Stimulated activated naive B cell treated with anti-CD40 and anti-IgM and Interleukin-4, amounts not matched to agents 10 μg/mL and 1 μg/mL and 100 μg/mL, for 72 hours (primary cell): Measurements from ENCODE around the gene PCED1B.
A peak's percentile ranks its signal among the peaks of the same experiment; 100 is the strongest.

ENCODE experiments used
- ATAC-seq, 2 donors: fragments of 150-1000 bp; cut with Tn5 transposase; replicated peaks; 2 replicates each; pipeline ENCODE4 v1.10.0; 2021; ENCODE audit warnings: moderate library complexity in 1 of 2
- DNase-seq: peaks from one replicate; pipeline ENCODE4 v3.0.0; 2021
- H3K27ac Mint-ChIP-seq: one replicate; pipeline ENCODE4 v1.8.0; 2022; ENCODE audit warnings: mild to moderate bottlenecking, mixed read lengths
- H3K27me3 Mint-ChIP-seq, 2 donors: one replicate each; pipeline ENCODE4 v1.8.0; 2022; ENCODE audit warnings: mixed read lengths in 2 of 2
- H3K36me3 Mint-ChIP-seq, 2 donors: one replicate each; pipeline ENCODE4 v1.8.0; 2022; ENCODE audit warnings: mixed read lengths in 2 of 2, mild to moderate bottlenecking in 1 of 2
- H3K4me1 Mint-ChIP-seq, 2 donors: one replicate each; pipeline ENCODE4 v1.8.0; 2022; ENCODE audit warnings: mixed read lengths in 2 of 2, mild to moderate bottlenecking in 1 of 2
- H3K4me3 Mint-ChIP-seq, 2 donors: one replicate each; pipeline ENCODE4 v1.8.0; 2022; ENCODE audit warnings: mild to moderate bottlenecking in 2 of 2, mixed read lengths in 2 of 2, moderate library complexity in 1 of 2
- H3K9me3 Mint-ChIP-seq, 2 donors: one replicate each; pipeline ENCODE4 v1.8.0; 2022; ENCODE audit warnings: mixed read lengths in 2 of 2, mild to moderate bottlenecking in 1 of 2

PCED1B gene

GRCh38 chr12:47251919-47252318, 172.5 kb downstream of the PCED1B start:
- no peak overlapping the region for H3K4me3 Mint-ChIP-seq
- H3K36me3 Mint-ChIP-seq = peaks cover 49 to 66% of the 10 kb centered on the region in 2 donors
- H3K4me1 Mint-ChIP-seq = peaks cover 4 to 6% of the 10 kb centered on the region in 2 donors
- H3K27ac Mint-ChIP-seq = no peak overlapping the region
- no peaks in the 10 kb centered on the region for H3K27me3 Mint-ChIP-seq
- no peak for DNase-seq
- no peak for ATAC-seq
- peaks cover 19 to 25% of the 10 kb centered on the region in 2 donors for H3K9me3 Mint-ChIP-seq

- DNase-seq = no peak
These were observed 185.5 kb downstream of the PCED1B start for GRCh38 chr12:47264951-47265350.

GRCh38 chr12:47265391-47265790, 186.0 kb downstream of the PCED1B start:
- DNase-seq (no peak), ATAC-seq (no peak)
- Mint-ChIP-seq H3K27ac (no peak overlapping the region), H3K4me1 (peaks cover 19 to 50% of the 10 kb centered on the region in 2 donors), H3K9me3 (peaks cover 2 to 11% of the 10 kb centered on the region in 2 donors), H3K27me3 (no peaks in the 10 kb centered on the region), H3K4me3 (no peak overlapping the region), H3K36me3 (peaks cover 6 to 19% of the 10 kb centered on the region in 2 donors)

More at GRCh38 chr12:47264951-47265350, 185.5 kb downstream of the PCED1B start:
- H3K36me3 Mint-ChIP-seq = peaks cover 6 to 19% of the 10 kb centered on the region in 2 donors
- peaks cover 2 to 11% of the 10 kb centered on the region in 2 donors for H3K9me3 Mint-ChIP-seq
- no peak overlapping the region for H3K4me3 Mint-ChIP-seq
- peaks cover 18 to 50% of the 10 kb centered on the region in 2 donors for H3K4me1 Mint-ChIP-seq
- no peaks in the 10 kb centered on the region for H3K27me3 Mint-ChIP-seq
- no peak for ATAC-seq
- no peak overlapping the region for H3K27ac Mint-ChIP-seq

- H3K27me3 Mint-ChIP-seq = no peaks in the 10 kb centered on the region
- H3K4me1 Mint-ChIP-seq = peaks cover 33 to 69% of the 10 kb centered on the region in 2 donors
- no peak for DNase-seq
- peaks cover 4 to 21% of the 10 kb centered on the region in 2 donors for H3K36me3 Mint-ChIP-seq
- H3K4me3 Mint-ChIP-seq = no peak overlapping the region
- no peak for ATAC-seq
- H3K9me3 Mint-ChIP-seq = peaks cover 2 to 11% of the 10 kb centered on the region in 2 donors
- no peak overlapping the region for H3K27ac Mint-ChIP-seq
These were observed 188.2 kb downstream of the PCED1B start for GRCh38 chr12:47267571-47267970.

- H3K27ac Mint-ChIP-seq = peak overlapping the region; percentile 91
- H3K9me3 Mint-ChIP-seq = peaks cover 2 to 11% of the 10 kb centered on the region in 2 donors
- peaks cover 39 to 80% of the 10 kb centered on the region in 2 donors for H3K4me1 Mint-ChIP-seq
- peaks cover 4 to 26% of the 10 kb centered on the region in 2 donors for H3K36me3 Mint-ChIP-seq
- DNase-seq (no peak), ATAC-seq (peak; percentile 79 to 83)
- H3K27me3 Mint-ChIP-seq = no peaks in the 10 kb centered on the region
- H3K4me3 Mint-ChIP-seq = peak overlapping the region; percentile 0 to 41
These were observed 189.4 kb downstream of the PCED1B start for GRCh38 chr12:47268501-47269454.

- H3K27ac Mint-ChIP-seq = peak overlapping the region; percentile 51
- H3K4me1 Mint-ChIP-seq = peaks cover 44 to 89% of the 10 kb centered on the region in 2 donors
- ATAC-seq = no peak
- peaks cover 4 to 29% of the 10 kb centered on the region in 2 donors for H3K36me3 Mint-ChIP-seq
- H3K27me3 Mint-ChIP-seq = no peaks in the 10 kb centered on the region
- DNase-seq = no peak
- peaks cover 4 to 11% of the 10 kb centered on the region in 2 donors for H3K9me3 Mint-ChIP-seq
- H3K4me3 Mint-ChIP-seq = no peak overlapping the region
These were observed 190.5 kb downstream of the PCED1B start for GRCh38 chr12:47269916-47270315.

- Mint-ChIP-seq H3K27me3 (no peaks in the 10 kb centered on the region), H3K27ac (peak overlapping the region; percentile 87), H3K4me3 (peak overlapping the region in 1 of 2 donors; percentile 42), H3K36me3 (peaks cover 4 to 26% of the 10 kb centered on the region in 2 donors), H3K4me1 (peaks cover 49 to 90% of the 10 kb centered on the region in 2 donors), H3K9me3 (peaks cover 4 to 11% of the 10 kb centered on the region in 2 donors)
- DNase-seq (no peak), ATAC-seq (peak; percentile 49 to 66)
These were observed 191.6 kb downstream of the PCED1B start for GRCh38 chr12:47270782-47271664.

- peaks cover 4 to 11% of the 10 kb centered on the region in 2 donors for H3K9me3 Mint-ChIP-seq
- H3K27ac Mint-ChIP-seq = peak overlapping the region; percentile 39
- ATAC-seq (no peak), DNase-seq (no peak)
- H3K27me3 Mint-ChIP-seq = no peaks in the 10 kb centered on the region
- peaks cover 54 to 94% of the 10 kb centered on the region in 2 donors for H3K4me1 Mint-ChIP-seq
- H3K36me3 Mint-ChIP-seq = peaks cover 4 to 26% of the 10 kb centered on the region in 2 donors
- H3K4me3 Mint-ChIP-seq = no peak overlapping the region
These were observed 192.4 kb downstream of the PCED1B start for GRCh38 chr12:47271800-47272239.

- ATAC-seq (no peak), DNase-seq (no peak)
- Mint-ChIP-seq H3K27me3 (no peaks in the 10 kb centered on the region), H3K27ac (peak overlapping the region; percentile 90), H3K9me3 (peaks cover 6 to 11% of the 10 kb centered on the region in 2 donors), H3K36me3 (peaks cover 4 to 28% of the 10 kb centered on the region in 2 donors), H3K4me1 (peaks cover 60 to 97% of the 10 kb centered on the region in 2 donors), H3K4me3 (no peak overlapping the region)
These were observed 193.2 kb downstream of the PCED1B start for GRCh38 chr12:47272412-47273190.

- Mint-ChIP-seq H3K27me3 (no peaks in the 10 kb centered on the region), H3K36me3 (peaks cover 4 to 30% of the 10 kb centered on the region in 2 donors), H3K4me3 (no peak overlapping the region), H3K9me3 (peaks cover 5 to 6% of the 10 kb centered on the region in 2 donors), H3K4me1 (peaks cover 61 to 97% of the 10 kb centered on the region in 2 donors), H3K27ac (peak overlapping the region; percentile 90)
- ATAC-seq (no peak), DNase-seq (no peak)
These were observed 193.8 kb downstream of the PCED1B start for GRCh38 chr12:47273191-47273626.

GRCh38 chr12:47274760-47275159, 195.3 kb downstream of the PCED1B start:
- ATAC-seq (peak; percentile 38 to 55), DNase-seq (no peak)
- Mint-ChIP-seq H3K9me3 (peaks cover 0 to 4% of the 10 kb centered on the region in 2 donors), H3K27ac (peak overlapping the region; percentile 20), H3K4me1 (peaks cover 55 to 87% of the 10 kb centered on the region in 2 donors), H3K4me3 (peak overlapping the region; percentile 5), H3K36me3 (peaks cover 0 to 21% of the 10 kb centered on the region in 2 donors), H3K27me3 (no peaks in the 10 kb centered on the region)

GRCh38 chr12:47276253-47276620, 196.8 kb downstream of the PCED1B start:
- H3K36me3 Mint-ChIP-seq = peaks cover 0 to 15% of the 10 kb centered on the region in 2 donors
- no peaks in the 10 kb centered on the region for H3K27me3 Mint-ChIP-seq
- H3K4me1 Mint-ChIP-seq = peaks cover 48 to 73% of the 10 kb centered on the region in 2 donors
- H3K9me3 Mint-ChIP-seq = peaks cover 0 to 4% of the 10 kb centered on the region in 2 donors
- DNase-seq = no peak
- peak overlapping the region; percentile 52 for H3K27ac Mint-ChIP-seq
- ATAC-seq = no peak
- peak overlapping the region in 1 of 2 donors; percentile 48 for H3K4me3 Mint-ChIP-seq

GRCh38 chr12:47276621-47277309, 197.3 kb downstream of the PCED1B start:
- DNase-seq = peak; percentile 15

More at GRCh38 chr12:47276621-47277309, 197.3 kb downstream of the PCED1B start:
- Mint-ChIP-seq H3K36me3 (peaks cover 0 to 15% of the 10 kb centered on the region in 2 donors), H3K27me3 (no peaks in the 10 kb centered on the region), H3K9me3 (peaks cover 0 to 4% of the 10 kb centered on the region in 2 donors), H3K4me3 (peak overlapping the region; percentile 21 to 48), H3K27ac (peak overlapping the region; percentile 67), H3K4me1 (peaks cover 48 to 67% of the 10 kb centered on the region in 2 donors)
- ATAC-seq = peak; percentile 81 to 85
